NCI-H2227 treated with DMSO at 0.1 percent for 48 hours (cell line): Measurements from ENCODE around the gene DMAC2L.
"Not testable (repeated sequence)": the region's sequence is repeated elsewhere in the genome, so short reads cannot be mapped to it uniquely, and the experiment has no call there.

ENCODE experiments used
- DNase-seq: peaks from one replicate; lab custom pipeline; 2025; lab: John Stamatoyannopoulos, UW

The DMAC2L gene

GRCh38 chr14:50311972-50312733 lies at the start of gene DMAC2L, which contains the start of gene L2HGDH:
Gene DMAC2L (plus strand): TSS chr14:50312324. CDS start chr14:50321488, 9,164 bp downstream.
Gene L2HGDH (minus strand): TSS chr14:50312229. CDS start chr14:50312150, 79 bp downstream.
- DNase-seq, result peak; percentile 98

- no peak for DNase-seq
These were observed 49.3 kb upstream of the DMAC2L start for GRCh38 chr14:50262865-50263264.

GRCh38 chr14:50263321-50263720 lies 48.8 kb upstream of the DMAC2L start:
- no peak for DNase-seq

- DNase-seq, result no peak
These were observed 47.1 kb upstream of the DMAC2L start for GRCh38 chr14:50265029-50265428.

GRCh38 chr14:50270932-50271331 lies 41.2 kb upstream of the DMAC2L start:
- DNase-seq, result no peak

- DNase-seq, result no peak
These were observed 39.6 kb upstream of the DMAC2L start for GRCh38 chr14:50272498-50272897.

GRCh38 chr14:50285861-50286260 lies 26.3 kb upstream of the DMAC2L start:
- DNase-seq, result no peak

- DNase-seq, result no peak
These were observed 24.0 kb upstream of the DMAC2L start for GRCh38 chr14:50288146-50288545.

GRCh38 chr14:50290306-50290705 lies 21.8 kb upstream of the DMAC2L start:
- DNase-seq, result no peak

- no peak for DNase-seq
These were observed 12.5 kb upstream of the DMAC2L start for GRCh38 chr14:50299585-50299984.

- no peak for DNase-seq
These were observed 10.2 kb upstream of the DMAC2L start for GRCh38 chr14:50301914-50302313.

GRCh38 chr14:50303744-50304471 lies 8.2 kb upstream of the DMAC2L start:
- DNase-seq, result no peak

GRCh38 chr14:50308363-50308915 lies 3.7 kb upstream of the DMAC2L start:
- DNase-seq, result no peak

- DNase-seq, result no peak
These were observed 1.7 kb upstream of the DMAC2L start for GRCh38 chr14:50310445-50310844.

- DNase-seq, result peak; percentile 46
These were observed 670 bp upstream of the DMAC2L start for GRCh38 chr14:50311337-50311971.

GRCh38 chr14:50312734-50313054 lies 570 bp downstream of the DMAC2L start:
- no peak for DNase-seq

- not testable (repeated sequence) for DNase-seq
These were observed 2.0 kb downstream of the DMAC2L start for GRCh38 chr14:50314098-50314497.

GRCh38 chr14:50318031-50318626 lies 6.0 kb downstream of the DMAC2L start:
- peak; percentile 40 for DNase-seq

- DNase-seq, result no peak
These were observed 7.2 kb downstream of the DMAC2L start for GRCh38 chr14:50319293-50319692.

- no peak for DNase-seq
These were observed 7.6 kb downstream of the DMAC2L start for GRCh38 chr14:50319721-50320120.

GRCh38 chr14:50320283-50320682 lies 8.2 kb downstream of the DMAC2L start:
- DNase-seq, result no peak

GRCh38 chr14:50321009-50321660 lies 9.0 kb downstream of the DMAC2L start:
- peak; percentile 93 for DNase-seq
